Vagina (tissue), 2 donors: ENCODE data around the gene NUDT22. TPM values are rescaled to one million over a fixed set of nuclear protein-coding genes. Genes with fewer than 3 reads are reported as not detected.

Source experiments
- DNase-seq, 2 donors: peaks; one replicate each; pipeline ENCODE4 v3.0.0-alpha.2; 2017; ENCODE audit errors: extremely low spot score in 2 of 2
- H3K27ac ChIP-seq: fragments of 200-600 bp; sonication (generic); one replicate; pipeline ENCODE4 v1.5.1; 2019
- H3K27me3 ChIP-seq: fragments of 200-600 bp; sonication (generic); one replicate; pipeline ENCODE4 v1.5.1; 2019
- H3K36me3 ChIP-seq, 2 donors: fragments of 200-600 bp; sonication (generic); one replicate each; pipeline ENCODE4 v1.5.1; 2017 to 2019
- H3K4me1 ChIP-seq: fragments of 200-600 bp; sonication (generic); one replicate; pipeline ENCODE4 v1.5.1; 2019
- H3K4me3 ChIP-seq, 2 donors: fragments of 200-600 bp; sonication (generic); 1 replicate in 1 of 2; 2 replicates in 1 of 2; pipeline ENCODE4 v1.5.1; 2016 to 2019
- H3K9me3 ChIP-seq: fragments of 200-600 bp; sonication (generic); one replicate; pipeline ENCODE4 v1.5.1; 2019
- CTCF ChIP-seq, 3 experiments: fragments of 450-650 bp in 2 of 3; fragments of 200-600 bp in 1 of 3; sonication (generic) in 1 of 3; IDR thresholded peaks; one replicate each; pipeline ENCODE4 v1.5.1; 2017 to 2019; ENCODE audit warnings: antibody characterized with exemption in 3 of 3, mild to moderate bottlenecking in 2 of 3, moderate library complexity in 2 of 3
- POLR2A ChIP-seq, 2 donors: fragments of 450-650 bp; IDR thresholded peaks; one replicate each; pipeline ENCODE4 v1.6.1; 2017; ENCODE audit warnings: antibody characterized with exemption in 2 of 2, mild to moderate bottlenecking in 2 of 2, moderate library complexity in 2 of 2
- POLR2AphosphoS5 ChIP-seq, 2 donors: sonication (generic); formaldehyde crosslinking; IDR thresholded peaks; one replicate each; pipeline ENCODE4 v1.9.0; 2017; ENCODE audit warnings: antibody characterized with exemption in 2 of 2, mild to moderate bottlenecking in 2 of 2, low read depth in 1 of 2; ENCODE audit not compliant: insufficient read depth in 1 of 2
- intact Hi-C: fragments of 100-400 bp; cut with DNase I; formaldehyde crosslinking; loops from one replicate; pipeline ENCODE4 v1.15.1; 2023
- total RNA-seq: library from RNA; depleted of rRNA; stranded (reverse); fragments of >200 nt; gene quantifications from one replicate; pipeline ENCODE4 v1.2.3, GENCODE V29; 2016

NUDT22 gene
- total RNA-seq, 1 donor from 2014 or later, result 38.8 TPM

- H3K27ac ChIP-seq, result peak overlapping the region; percentile 94
- no peak for DNase-seq
Measured at GRCh38 chr11:64234647-64235379, 8.7 kb downstream of the NUDT22 start.

DNA sequence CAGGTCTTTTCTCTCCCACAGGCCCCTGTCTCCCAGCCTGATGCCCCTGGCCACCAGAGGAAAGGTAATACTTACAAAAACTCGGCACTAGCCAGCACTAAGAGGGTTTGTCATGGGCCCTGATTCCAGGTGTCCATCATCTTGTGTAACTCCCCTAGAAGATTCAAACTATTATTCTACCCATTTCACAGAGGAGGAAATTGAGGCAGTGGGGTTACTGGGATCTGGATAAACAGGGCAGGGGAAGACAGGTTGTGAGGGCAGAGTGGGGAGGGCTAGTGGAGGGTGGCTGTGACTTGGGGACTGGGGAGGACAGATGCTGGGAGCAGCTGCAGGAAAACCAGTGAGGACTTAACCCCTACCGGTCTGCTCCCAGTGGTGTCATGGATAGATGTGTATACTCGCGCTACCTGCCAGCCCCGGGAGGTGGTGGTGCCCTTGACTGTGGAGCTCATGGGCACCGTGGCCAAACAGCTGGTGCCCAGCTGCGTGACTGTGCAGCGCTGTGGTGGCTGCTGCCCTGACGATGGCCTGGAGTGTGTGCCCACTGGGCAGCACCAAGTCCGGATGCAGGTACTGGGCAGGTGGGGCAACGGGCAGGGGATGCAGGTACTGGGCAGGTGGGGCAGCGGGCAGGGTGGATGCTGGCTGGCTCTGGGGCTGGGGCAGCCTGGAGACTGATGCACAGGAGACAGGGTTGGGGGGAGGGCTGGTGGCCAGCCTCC is 9.5 kb downstream of the NUDT22 start:
- DNase-seq, result no peak
- no peaks in the 10 kb centered on the region for H3K9me3 ChIP-seq
- intact Hi-C loops, result loop anchor here (5.0 kb wide), 1 partner anchor 72 kb away; the partner anchor contains the start of gene ESRRA
- peak overlapping the region; percentile 94 for H3K27ac ChIP-seq
- peaks cover 0 to 18% of the 10 kb centered on the region in 2 donors for H3K36me3 ChIP-seq
- peak overlapping the region; percentile 62 to 94 for H3K4me3 ChIP-seq
- H3K27me3 ChIP-seq, result no peaks in the 10 kb centered on the region
- H3K4me1 ChIP-seq, result peaks cover 65% of the 10 kb centered on the region
- TF ChIP-seq POLR2AphosphoS5 (IDR thresholded peaks at IDR 0.05; ENCODE audit: insufficient read depth in 1 of 2, low read depth in 1 of 2) (no peak), POLR2A (IDR thresholded peaks at IDR 0.05) (no peak), CTCF (IDR thresholded peaks at IDR 0.05) (no peak)

More at GRCh38 chr11:64234647-64235379, 8.7 kb downstream of the NUDT22 start:
- no peaks in the 10 kb centered on the region for H3K9me3 ChIP-seq
- peak overlapping the region; percentile 62 to 94 for H3K4me3 ChIP-seq
- TF ChIP-seq POLR2A (IDR thresholded peaks at IDR 0.05) (peak in 1 of 2 donors; percentile 20), POLR2AphosphoS5 (IDR thresholded peaks at IDR 0.05; ENCODE audit: insufficient read depth in 1 of 2, low read depth in 1 of 2) (peak in 1 of 2 donors; percentile 39), CTCF (IDR thresholded peaks at IDR 0.05) (no peak)
- intact Hi-C loops, result loop anchor here (5.0 kb wide), 1 partner anchor 72 kb away; the partner anchor contains the start of gene ESRRA
- H3K36me3 ChIP-seq, result peaks cover 0 to 18% of the 10 kb centered on the region in 2 donors
- peaks cover 61% of the 10 kb centered on the region for H3K4me1 ChIP-seq
- H3K27me3 ChIP-seq, result no peaks in the 10 kb centered on the region

- no peak overlapping the region for H3K4me3 ChIP-seq
- H3K4me1 ChIP-seq, result peaks cover 55% of the 10 kb centered on the region
- no peak for DNase-seq
- peaks cover 0 to 18% of the 10 kb centered on the region in 2 donors for H3K36me3 ChIP-seq
- TF ChIP-seq CTCF (IDR thresholded peaks at IDR 0.05) (no peak), POLR2AphosphoS5 (IDR thresholded peaks at IDR 0.05; ENCODE audit: insufficient read depth in 1 of 2, low read depth in 1 of 2) (no peak), POLR2A (IDR thresholded peaks at IDR 0.05) (no peak)
- no peaks in the 10 kb centered on the region for H3K27me3 ChIP-seq
- H3K27ac ChIP-seq, result peak overlapping the region; percentile 56
- intact Hi-C loops, result loop anchor here (5.0 kb wide), 1 partner anchor 70 kb away; the partner anchor contains the start of gene ESRRA
- H3K9me3 ChIP-seq, result no peaks in the 10 kb centered on the region
Measured at GRCh38 chr11:64237484-64237951, 11.4 kb downstream of the NUDT22 start.

DNA sequence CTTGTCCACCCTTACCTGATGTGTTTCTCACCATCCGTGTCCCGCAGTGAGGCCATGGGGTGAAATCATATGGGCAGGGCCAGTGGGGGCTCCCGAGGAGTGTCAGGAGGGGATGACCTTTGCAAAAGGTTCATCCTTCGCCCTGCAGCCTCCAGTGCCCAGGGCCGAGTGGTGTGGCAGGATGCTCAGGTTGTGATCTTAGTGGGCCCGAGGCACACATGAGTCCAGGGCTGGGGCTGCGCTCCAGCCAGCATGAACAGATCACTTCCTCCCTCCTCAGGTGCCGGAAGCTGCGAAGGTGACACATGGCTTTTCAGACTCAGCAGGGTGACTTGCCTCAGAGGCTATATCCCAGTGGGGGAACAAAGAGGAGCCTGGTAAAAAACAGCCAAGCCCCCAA is 12.0 kb downstream of the NUDT22 start:
- no peak for DNase-seq
- peak overlapping the region; percentile 56 for H3K27ac ChIP-seq
- no peak overlapping the region for H3K4me3 ChIP-seq
- no peaks in the 10 kb centered on the region for H3K9me3 ChIP-seq
- H3K36me3 ChIP-seq, result peaks cover 0 to 18% of the 10 kb centered on the region in 2 donors
- no peak for TF ChIP-seq CTCF (IDR thresholded peaks at IDR 0.05)
- TF ChIP-seq POLR2AphosphoS5 (IDR thresholded peaks at IDR 0.05; ENCODE audit: insufficient read depth in 1 of 2, low read depth in 1 of 2), result no peak
- no peak for TF ChIP-seq POLR2A (IDR thresholded peaks at IDR 0.05)
- H3K4me1 ChIP-seq, result peaks cover 57% of the 10 kb centered on the region
- intact Hi-C loops, result loop anchor here (5.0 kb wide), 1 partner anchor 69 kb away; the partner anchor contains the start of gene ESRRA
- H3K27me3 ChIP-seq, result no peaks in the 10 kb centered on the region
